GM21528 (cell line): ENCODE data around the gene RPL35.

Experiments used
- ATAC-seq: cut with Tn5 transposase; IDR thresholded peaks from one replicate; pipeline ENCODE4 v1.9.1; 2021; ENCODE audit warnings: mild to moderate bottlenecking, moderate library complexity; ENCODE audit not compliant: unreplicated experiment, low FRiP score

The RPL35 gene

GRCh38 chr9:124877021-124877782 lies 15.4 kb upstream of the RPL35 start:
- ATAC-seq: no peak

GRCh38 chr9:124875501-124875900 lies 13.7 kb upstream of the RPL35 start:
- no peak for ATAC-seq

- no peak for ATAC-seq
Observed at GRCh38 chr9:124873664-124874063, 11.9 kb upstream of the RPL35 start.

GRCh38 chr9:124871156-124871561 lies 9.4 kb upstream of the RPL35 start:
- ATAC-seq: no peak

- ATAC-seq: no peak
Observed at GRCh38 chr9:124870723-124871122, 9.0 kb upstream of the RPL35 start.

- ATAC-seq: peak; percentile 35
Observed at GRCh38 chr9:124869986-124870560, 8.3 kb upstream of the RPL35 start.

- ATAC-seq: peak; percentile 14
Observed at GRCh38 chr9:124869466-124869985, 7.8 kb upstream of the RPL35 start.

GRCh38 chr9:124868511-124869465 lies 7.0 kb upstream of the RPL35 start:
- ATAC-seq: peak; percentile 58

GRCh38 chr9:124863371-124863871 lies 1.7 kb upstream of the RPL35 start:
- ATAC-seq: no peak

- ATAC-seq: no peak
Observed at GRCh38 chr9:124860582-124861341, 995 bp downstream of the RPL35 start.

- ATAC-seq: no peak
Observed at GRCh38 chr9:124859803-124860581, 1.8 kb downstream of the RPL35 start.

GRCh38 chr9:124858330-124859046 lies 3.3 kb downstream of the RPL35 start:
- ATAC-seq: no peak

GRCh38 chr9:124857533-124858162 lies 4.1 kb downstream of the RPL35 start:
- ATAC-seq: no peak

GRCh38 chr9:124855944-124856765 lies 5.6 kb downstream of the RPL35 start:
- no peak for ATAC-seq

- no peak for ATAC-seq
Observed at GRCh38 chr9:124855566-124855943, 6.2 kb downstream of the RPL35 start.

GRCh38 chr9:124854822-124855221 lies 6.9 kb downstream of the RPL35 start:
- no peak for ATAC-seq

- ATAC-seq: no peak
Observed at GRCh38 chr9:124854161-124854560, 7.6 kb downstream of the RPL35 start.
